COR-L47 (cell line): ENCODE results near the gene TTC12.
A peak's percentile ranks its signal among the peaks of the same experiment; 100 is the strongest.

ENCODE experiments used
- DNase-seq: peaks from one replicate; lab custom pipeline; 2025; lab: John Stamatoyannopoulos, UW

TTC12 gene

GRCh38 chr11:113329725-113330124, 15.3 kb downstream of the TTC12 start:
- no peak for DNase-seq

GRCh38 chr11:113331441-113331840, 17.1 kb downstream of the TTC12 start:
- DNase-seq: no peak

- no peak for DNase-seq
Observed at GRCh38 chr11:113332023-113332422, 17.6 kb downstream of the TTC12 start.

- DNase-seq: no peak
Observed at GRCh38 chr11:113332638-113333329, 18.4 kb downstream of the TTC12 start.

GRCh38 chr11:113334183-113334582, 19.8 kb downstream of the TTC12 start:
- DNase-seq: no peak

- no peak for DNase-seq
Observed at GRCh38 chr11:113338730-113339129, 24.3 kb downstream of the TTC12 start.

GRCh38 chr11:113339929-113340589, 25.7 kb downstream of the TTC12 start:
- no peak for DNase-seq

- no peak for DNase-seq
Observed at GRCh38 chr11:113341388-113342165, 27.2 kb downstream of the TTC12 start.

GRCh38 chr11:113345978-113346377, 31.6 kb downstream of the TTC12 start:
- DNase-seq: no peak

- no peak for DNase-seq
Observed at GRCh38 chr11:113349528-113349927, 35.1 kb downstream of the TTC12 start.

GRCh38 chr11:113350336-113351067, 36.1 kb downstream of the TTC12 start:
- DNase-seq: peak; percentile 56

GRCh38 chr11:113351068-113351450, 36.7 kb downstream of the TTC12 start:
- DNase-seq: peak; percentile 73

GRCh38 chr11:113351480-113351879, 37.1 kb downstream of the TTC12 start:
- no peak for DNase-seq

- no peak for DNase-seq
Observed at GRCh38 chr11:113356203-113356602, 41.8 kb downstream of the TTC12 start.

GRCh38 chr11:113363406-113363805, 49.0 kb downstream of the TTC12 start:
- DNase-seq: no peak

- DNase-seq: no peak
Observed at GRCh38 chr11:113363996-113364641, 49.7 kb downstream of the TTC12 start.

GRCh38 chr11:113365895-113366294, 51.5 kb downstream of the TTC12 start:
- no peak for DNase-seq

GRCh38 chr11:113369411-113369810, 55.0 kb downstream of the TTC12 start:
- DNase-seq: no peak

GRCh38 chr11:113370634-113371033, 56.3 kb downstream of the TTC12 start:
- DNase-seq: no peak

GRCh38 chr11:113372309-113372708, 57.9 kb downstream of the TTC12 start:
- DNase-seq: no peak

- DNase-seq: no peak
Observed at GRCh38 chr11:113373306-113373705, 58.9 kb downstream of the TTC12 start.
